Activated T-cell treated with anti-CD3 and anti-CD28 coated beads for 24 hours (primary cell): Measurements from ENCODE around the gene ZNF266.

Experiments used
- DNase-seq: peaks from one replicate; pipeline ENCODE4 v3.0.0-alpha.2; 2020; ENCODE audit warnings: low read depth

The ZNF266 gene

GRCh38 chr19:9435279-9436268 is at the start of gene ZNF266:
TSS of gene ZNF266 (minus strand) at chr19:9435573. CDS start at chr19:9420089, 15,484 bp downstream.
- DNase-seq, result peak; percentile 90

GRCh38 chr19:9485140-9485539 is 49.8 kb upstream of the ZNF266 start:
- no peak for DNase-seq

- DNase-seq, result no peak
These were observed 39.6 kb upstream of the ZNF266 start for GRCh38 chr19:9474975-9475374.

GRCh38 chr19:9467161-9467560 is 31.8 kb upstream of the ZNF266 start:
- DNase-seq, result no peak

GRCh38 chr19:9461938-9462337 is 26.6 kb upstream of the ZNF266 start:
- DNase-seq, result no peak

GRCh38 chr19:9456018-9456689 is 20.8 kb upstream of the ZNF266 start:
- no peak for DNase-seq

GRCh38 chr19:9453953-9454352 is 18.6 kb upstream of the ZNF266 start:
- DNase-seq, result no peak

GRCh38 chr19:9445037-9445436 is 9.7 kb upstream of the ZNF266 start:
- DNase-seq, result no peak

GRCh38 chr19:9436358-9436757 is 985 bp upstream of the ZNF266 start:
- DNase-seq, result no peak

GRCh38 chr19:9431475-9431874 is 3.9 kb downstream of the ZNF266 start:
- DNase-seq, result peak; percentile 29

GRCh38 chr19:9430444-9430843 is 4.9 kb downstream of the ZNF266 start:
- DNase-seq, result no peak

GRCh38 chr19:9427941-9428340 is 7.4 kb downstream of the ZNF266 start:
- DNase-seq, result no peak

- DNase-seq, result no peak
These were observed 22.0 kb downstream of the ZNF266 start for GRCh38 chr19:9413240-9413954.

GRCh38 chr19:9407827-9408226 is 27.5 kb downstream of the ZNF266 start:
- DNase-seq, result no peak

- peak; percentile 58 for DNase-seq
These were observed 28.5 kb downstream of the ZNF266 start for GRCh38 chr19:9406798-9407352.

GRCh38 chr19:9381361-9381785 is 54.0 kb downstream of the ZNF266 start:
- no peak for DNase-seq

- DNase-seq, result no peak
These were observed 64.4 kb downstream of the ZNF266 start for GRCh38 chr19:9370738-9371619.

- no peak for DNase-seq
These were observed 72.5 kb downstream of the ZNF266 start, which contains the start of gene ZNF177 for GRCh38 chr19:9362905-9363304. TSS of gene ZNF177 (plus strand) at chr19:9363013. CDS start at chr19:9378312, 15,299 bp downstream.
